Esophagus (tissue), 2 donors: ENCODE results near the gene RIMKLA. TPM values are rescaled to one million over a fixed set of nuclear protein-coding genes. Genes with fewer than 3 reads are reported as not detected.

ENCODE experiments used
- H3K27ac ChIP-seq, 2 donors: one replicate each; pipeline ENCODE4 v1.5.1; 2013; ENCODE audit warnings: low read depth in 2 of 2, mild to moderate bottlenecking in 2 of 2, inconsistent platforms in 1 of 2, low read length in 1 of 2, moderate library complexity in 1 of 2
- H3K27me3 ChIP-seq, 2 donors: one replicate each; pipeline ENCODE4 v1.6.1; 2013; ENCODE audit warnings: low read length in 2 of 2, control low read depth in 1 of 2, mild to moderate bottlenecking in 1 of 2; ENCODE audit not compliant: insufficient read depth in 2 of 2, control insufficient read depth in 1 of 2
- H3K36me3 ChIP-seq, 2 donors: one replicate each; pipeline ENCODE4 v1.6.1; 2013; ENCODE audit warnings: low read length in 1 of 2; ENCODE audit not compliant: control insufficient read depth in 2 of 2, insufficient read depth in 2 of 2
- H3K4me1 ChIP-seq, 2 donors: one replicate each; pipeline ENCODE4 v1.6.1; 2013; ENCODE audit warnings: low read length in 1 of 2; ENCODE audit not compliant: control insufficient read depth in 2 of 2, insufficient read depth in 2 of 2
- H3K4me3 ChIP-seq, 2 donors: one replicate each; pipeline ENCODE4 v1.5.1; 2013; ENCODE audit warnings: low read length in 2 of 2, mild to moderate bottlenecking in 2 of 2, low read depth in 1 of 2, moderate library complexity in 1 of 2
- H3K9me3 ChIP-seq, 2 donors: one replicate each; pipeline ENCODE4 v1.6.1; 2013; ENCODE audit warnings: mild to moderate bottlenecking in 2 of 2, low read depth in 1 of 2, low read length in 1 of 2, moderate library complexity in 1 of 2; ENCODE audit not compliant: control insufficient read depth in 2 of 2, insufficient read depth in 1 of 2
- WGBS, 2 donors: extraction: QIAGEN DNeasy Blood & Tissue Kit; methylation state at CpG; one replicate each; pipeline ENCODE4 v1.1.7; 2013; 5-methylcytosine and 5-hydroxymethylcytosine counted together
- polyA plus RNA-seq, 2 donors: library from polyadenylated mRNA; stranded (reverse); fragments of 200-250 nt; gene quantifications; one replicate each; pipeline ENCODE4 v1.2.3, GENCODE V29; 2013
- donor health status: healthy with polysubstance abuse.
- donor health status: Bipolar disorder and iron deficiency.

RIMKLA gene
- polyA plus RNA-seq, 2 donors, result 0.06 to 0.12 TPM

- no peak overlapping the region for H3K27ac ChIP-seq
- no peaks in the 10 kb centered on the region for H3K4me1 ChIP-seq
- no peak overlapping the region for H3K4me3 ChIP-seq
- WGBS, 2 donors, result 80 to 82% methylated on average over 1 of the region's 1 CpG
- no peaks in the 10 kb centered on the region for H3K36me3 ChIP-seq
- no peaks in the 10 kb centered on the region for H3K9me3 ChIP-seq
- no peaks in the 10 kb centered on the region for H3K27me3 ChIP-seq
These were observed 11.1 kb upstream of the RIMKLA start for GRCh38 chr1:42369471-42369870.

GRCh38 chr1:42370876-42371549, 9.6 kb upstream of the RIMKLA start:
- no peak overlapping the region for H3K27ac ChIP-seq

GRCh38 chr1:42372796-42373195, 7.8 kb upstream of the RIMKLA start:
- Histone ChIP-seq H3K9me3 (no peaks in the 10 kb centered on the region), H3K4me1 (no peaks in the 10 kb centered on the region), H3K27ac (no peak overlapping the region), H3K36me3 (no peaks in the 10 kb centered on the region), H3K27me3 (no peaks in the 10 kb centered on the region), H3K4me3 (no peak overlapping the region)
- 89 to 92% methylated on average over 2 of the region's 2 CpGs for WGBS, 2 donors

More at GRCh38 chr1:42370876-42371549, 9.6 kb upstream of the RIMKLA start:
- Histone ChIP-seq H3K4me3 (no peak overlapping the region), H3K9me3 (no peaks in the 10 kb centered on the region), H3K27me3 (no peaks in the 10 kb centered on the region), H3K36me3 (no peaks in the 10 kb centered on the region), H3K4me1 (no peaks in the 10 kb centered on the region)

- H3K4me3 ChIP-seq, result peak overlapping the region; percentile 52 to 59
- no peak overlapping the region for H3K27ac ChIP-seq
- WGBS, 2 donors, result 2 to 3% methylated on average over 29 to 34 of the region's 34 CpGs
- H3K4me1 ChIP-seq, result peaks cover 0 to 7% of the 10 kb centered on the region in 2 donors
- no peaks in the 10 kb centered on the region for H3K36me3 ChIP-seq
- peaks cover 4 to 5% of the 10 kb centered on the region in 2 donors for H3K27me3 ChIP-seq
- H3K9me3 ChIP-seq, result no peaks in the 10 kb centered on the region
These were observed 602 bp upstream of the RIMKLA start for GRCh38 chr1:42379794-42380585.

GRCh38 chr1:42381280-42381673, 685 bp downstream of the RIMKLA start:
- WGBS, 2 donors, result 19 to 20% methylated on average over 8 of the region's 8 CpGs
- H3K27ac ChIP-seq, result no peak overlapping the region
- peaks cover 0 to 7% of the 10 kb centered on the region in 2 donors for H3K4me1 ChIP-seq
- H3K4me3 ChIP-seq, result peak overlapping the region; percentile 52 to 59
- no peaks in the 10 kb centered on the region for H3K9me3 ChIP-seq
- H3K27me3 ChIP-seq, result peaks cover 4 to 5% of the 10 kb centered on the region in 2 donors
- no peaks in the 10 kb centered on the region for H3K36me3 ChIP-seq

GRCh38 chr1:42385283-42385682, 4.7 kb downstream of the RIMKLA start:
- no peak overlapping the region for H3K4me3 ChIP-seq
- peaks cover 0 to 4% of the 10 kb centered on the region in 2 donors for H3K4me1 ChIP-seq
- WGBS, 2 donors, result 12 to 20% methylated on average over 1 of the region's 1 CpG
- no peaks in the 10 kb centered on the region for H3K36me3 ChIP-seq
- H3K9me3 ChIP-seq, result no peaks in the 10 kb centered on the region
- peaks cover 4 to 5% of the 10 kb centered on the region in 2 donors for H3K27me3 ChIP-seq
- no peak overlapping the region for H3K27ac ChIP-seq

- H3K27me3 ChIP-seq, result peaks cover 2 to 4% of the 10 kb centered on the region in 2 donors
- H3K9me3 ChIP-seq, result no peaks in the 10 kb centered on the region
- no peak overlapping the region for H3K4me3 ChIP-seq
- no peak overlapping the region for H3K27ac ChIP-seq
- no peaks in the 10 kb centered on the region for H3K36me3 ChIP-seq
- WGBS, 2 donors, result 92% methylated on average over 6 of the region's 6 CpGs
- peaks cover 0 to 1% of the 10 kb centered on the region in 2 donors for H3K4me1 ChIP-seq
These were observed 5.5 kb downstream of the RIMKLA start for GRCh38 chr1:42386051-42386450.

GRCh38 chr1:42392255-42392654, 11.7 kb downstream of the RIMKLA start:
- H3K9me3 ChIP-seq, result no peaks in the 10 kb centered on the region
- 67 to 77% methylated on average over 2 of the region's 2 CpGs for WGBS, 2 donors
- no peak overlapping the region for H3K27ac ChIP-seq

GRCh38 chr1:42392967-42393848, 12.6 kb downstream of the RIMKLA start:
- Histone ChIP-seq H3K27ac (no peak overlapping the region), H3K4me3 (no peak overlapping the region), H3K9me3 (no peaks in the 10 kb centered on the region), H3K27me3 (no peaks in the 10 kb centered on the region), H3K4me1 (no peaks in the 10 kb centered on the region), H3K36me3 (no peaks in the 10 kb centered on the region)
- WGBS, 2 donors, result 53 to 68% methylated on average over 2 of the region's 2 CpGs

More at GRCh38 chr1:42392255-42392654, 11.7 kb downstream of the RIMKLA start:
- Histone ChIP-seq H3K4me1 (no peaks in the 10 kb centered on the region), H3K4me3 (no peak overlapping the region), H3K36me3 (no peaks in the 10 kb centered on the region), H3K27me3 (no peaks in the 10 kb centered on the region)
